NCI-H146 treated with DMSO at 0.1 percent for 48 hours (cell line): Measurements from ENCODE around the gene POM121L2.

ENCODE experiments used
- DNase-seq: peaks from one replicate; lab custom pipeline; 2025; ENCODE audit not compliant: unreplicated experiment; lab: John Stamatoyannopoulos, UW

Gene POM121L2

GRCh38 chr6:27312146-27312949, at the start of gene POM121L2:
Gene POM121L2 (minus strand): TSS chr6:27312273. CDS start chr6:27312170, 103 bp downstream.
- peak; percentile 64 for DNase-seq

- DNase-seq: no peak
These were observed 47.2 kb upstream of the POM121L2 start for GRCh38 chr6:27359231-27359630.

DNA sequence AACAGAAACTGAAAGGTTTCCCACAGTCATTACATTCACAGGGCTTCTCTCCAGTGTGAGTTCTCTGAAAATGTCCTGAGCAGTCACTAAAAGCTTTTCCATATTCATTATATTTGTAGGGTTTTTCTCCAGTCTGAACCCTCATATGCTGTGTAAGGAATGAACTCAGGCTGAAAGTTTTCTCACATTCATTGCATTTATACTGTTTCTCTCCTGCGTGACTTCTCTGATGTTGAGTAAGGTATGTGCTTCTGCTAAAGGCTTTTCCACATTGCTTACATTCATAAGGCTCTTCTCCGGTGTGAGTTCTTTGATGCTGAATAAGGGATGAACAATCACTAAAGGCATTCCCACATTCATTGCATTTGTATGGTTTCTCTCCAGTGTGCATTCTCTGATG, 46.7 kb upstream of the POM121L2 start:
- DNase-seq: no peak

DNA sequence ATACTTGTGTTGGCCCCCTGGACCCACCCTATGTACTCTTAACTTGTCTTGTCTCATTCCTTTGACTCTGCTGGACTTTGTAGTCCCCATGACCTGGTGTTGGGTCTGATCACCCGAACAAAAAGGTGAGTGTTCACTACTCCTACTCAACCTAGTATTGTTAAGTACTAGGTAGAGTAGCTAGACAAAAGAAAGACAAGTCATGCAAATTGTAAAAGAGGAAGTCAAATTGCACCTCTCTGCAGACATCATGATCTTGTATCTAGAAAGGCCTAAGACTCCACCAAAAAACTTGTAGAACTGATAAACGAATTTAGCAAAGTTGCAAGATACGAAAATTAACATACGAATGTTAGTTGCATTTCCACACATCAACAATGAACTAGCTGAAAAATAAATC, 40.8 kb upstream of the POM121L2 start:
- DNase-seq: no peak

- DNase-seq: no peak
These were observed 22.1 kb upstream of the POM121L2 start for GRCh38 chr6:27334141-27334540.

DNA sequence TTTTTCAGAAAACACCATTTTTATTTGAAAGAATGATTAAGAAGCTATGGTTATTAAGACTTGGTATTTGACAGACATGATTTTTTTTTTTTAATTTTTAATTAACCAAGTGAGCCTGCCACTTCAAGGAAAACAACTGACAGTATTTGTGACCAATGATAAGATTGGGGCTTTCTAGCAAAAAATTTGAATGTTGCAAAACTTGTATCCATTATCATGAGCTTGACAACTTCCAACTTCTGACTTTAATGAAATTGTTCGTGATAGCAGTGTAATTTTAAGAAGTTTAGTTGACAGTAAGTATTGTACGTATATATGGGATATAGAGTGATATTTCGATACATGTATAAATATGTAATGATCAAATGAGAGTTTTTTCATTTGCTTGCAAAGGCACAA, 21.6 kb upstream of the POM121L2 start:
- no peak for DNase-seq

DNA sequence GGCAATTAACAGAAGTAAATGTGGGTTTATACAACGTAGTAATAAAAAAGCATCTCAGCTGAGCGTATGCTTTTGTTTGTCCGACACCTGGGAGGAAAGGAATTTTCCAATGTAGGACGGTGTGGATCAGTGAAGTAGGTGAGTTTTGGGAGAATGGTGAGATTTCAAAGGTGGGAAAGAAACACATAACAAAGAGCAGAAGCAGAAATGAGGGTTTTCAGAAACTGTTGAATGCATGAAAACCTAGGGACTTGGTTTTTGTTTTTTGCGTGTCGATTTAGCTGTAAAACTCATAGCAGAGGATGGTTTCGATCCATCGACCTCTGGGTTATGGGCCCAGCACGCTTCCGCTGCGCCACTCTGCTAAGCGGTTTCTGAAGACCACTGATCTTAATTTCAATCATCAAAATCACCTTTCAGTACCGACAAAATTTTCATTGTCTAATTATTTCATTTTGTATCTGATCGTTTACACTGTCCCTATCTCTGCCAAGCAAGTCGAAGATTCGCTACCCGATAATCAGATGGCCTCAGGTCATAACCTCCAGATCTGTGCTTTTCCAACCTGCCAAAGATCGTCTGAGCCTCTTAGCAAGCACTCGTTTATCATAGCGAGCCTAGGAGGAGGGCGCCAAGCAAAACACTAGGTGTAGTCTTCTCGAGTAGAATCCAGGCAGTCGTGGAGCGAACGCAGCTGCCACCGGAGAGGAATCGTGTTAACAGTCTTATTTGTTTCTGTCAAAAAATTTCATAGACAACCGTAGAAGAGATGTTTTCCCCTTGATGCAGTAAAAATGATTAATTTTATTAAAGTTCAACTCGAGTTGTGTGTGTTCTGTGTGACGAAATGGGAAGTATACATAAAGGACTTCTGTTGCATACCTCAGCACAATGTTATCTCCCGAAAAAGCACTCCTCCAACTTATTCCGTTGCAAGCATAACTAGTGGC, 20.9 kb upstream of the POM121L2 start:
- DNase-seq: peak; percentile 54

GRCh38 chr6:27327023-27327738, 15.1 kb upstream of the POM121L2 start:
- no peak for DNase-seq

DNA sequence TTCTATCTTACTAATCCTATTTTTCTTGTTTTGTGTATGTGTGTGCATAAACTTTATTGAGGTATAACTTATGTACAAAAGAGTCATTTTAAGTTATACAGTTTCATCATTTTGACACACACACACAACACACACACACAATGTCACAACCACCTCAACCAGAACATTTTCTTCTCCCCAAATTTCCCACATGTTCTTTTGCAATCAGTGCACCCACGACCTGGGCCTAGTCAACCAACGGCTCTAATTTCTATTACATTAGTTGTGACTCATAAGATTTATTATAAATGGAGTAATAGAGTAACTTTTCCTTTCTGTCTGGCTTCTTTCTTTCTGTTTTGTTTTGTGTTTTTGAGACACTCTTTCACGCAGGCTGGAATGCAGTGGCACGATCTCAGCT, 9.8 kb upstream of the POM121L2 start:
- DNase-seq: no peak

DNA sequence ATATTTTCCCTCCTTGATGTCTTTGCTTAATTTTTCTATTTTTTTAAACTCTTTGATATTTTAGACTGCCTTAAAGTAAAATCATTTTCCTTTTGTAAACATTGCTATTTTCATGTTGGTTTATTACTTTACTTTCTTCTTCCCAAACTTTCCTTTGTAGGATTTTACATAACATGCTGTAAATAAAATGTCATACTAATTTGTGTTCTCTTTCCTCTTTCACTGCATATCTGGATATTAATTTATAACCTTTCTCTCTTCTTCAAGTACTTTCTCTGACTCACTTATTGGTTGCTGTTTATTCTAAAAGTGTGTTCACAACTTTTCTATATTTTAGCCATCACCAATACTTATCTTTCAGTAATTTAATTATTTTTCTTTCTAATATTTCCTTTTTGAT, 9.3 kb upstream of the POM121L2 start:
- DNase-seq: no peak

DNA sequence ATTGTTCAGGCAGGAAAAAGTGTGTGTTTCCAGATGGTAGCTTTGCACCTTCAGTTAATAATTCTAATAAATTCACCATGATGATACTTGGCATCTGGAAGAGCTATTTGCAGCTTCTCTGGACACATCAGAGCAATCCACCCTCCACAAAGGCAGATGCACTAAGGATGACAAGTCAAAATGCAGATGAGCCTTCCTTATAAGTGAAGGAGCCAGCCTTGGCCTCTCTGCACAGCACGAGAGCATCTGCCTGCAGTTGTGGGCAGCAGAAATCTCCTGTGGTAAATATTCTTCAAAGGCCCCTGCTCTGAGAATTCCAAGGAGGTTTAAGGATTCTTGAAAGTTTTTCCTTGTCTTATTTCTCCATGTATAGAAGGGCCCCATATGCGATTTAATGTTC, 6.9 kb upstream of the POM121L2 start:
- DNase-seq: no peak

- no peak for DNase-seq
These were observed 2.0 kb upstream of the POM121L2 start for GRCh38 chr6:27314046-27314445.

- DNase-seq: no peak
These were observed 838 bp upstream of the POM121L2 start for GRCh38 chr6:27312950-27313271.

- DNase-seq: no peak
These were observed 297 bp downstream of the POM121L2 start for GRCh38 chr6:27311806-27312145.

DNA sequence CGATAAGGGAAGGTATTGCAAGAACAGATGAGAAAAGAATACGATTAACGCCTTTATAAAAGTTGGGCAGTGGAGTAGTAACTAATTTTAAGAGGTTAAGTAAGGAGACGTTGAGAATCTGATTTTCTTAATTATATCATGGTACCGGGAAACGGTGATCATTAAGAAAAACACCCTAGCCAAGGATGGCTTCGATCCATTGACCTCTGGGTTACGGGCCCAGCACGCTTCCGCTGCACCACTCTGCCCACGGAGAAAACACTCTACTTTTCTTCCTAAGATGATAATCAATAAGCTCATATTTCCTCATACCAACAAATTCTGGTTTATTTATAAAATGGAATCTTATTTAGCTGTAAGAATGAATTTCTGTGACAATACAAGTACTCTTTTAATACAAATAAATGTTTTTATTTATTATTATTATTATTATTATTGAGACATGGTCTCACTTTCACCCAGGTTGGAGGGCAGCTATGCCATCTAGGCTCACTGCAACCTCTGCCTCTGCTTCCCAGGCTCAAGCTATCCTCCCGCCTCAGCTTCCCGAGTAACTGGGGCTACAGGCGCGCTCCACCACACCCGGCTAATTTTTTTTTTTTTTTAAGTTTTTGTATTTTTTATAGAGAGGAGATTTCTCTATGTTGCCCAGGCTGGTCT, 8.3 kb downstream of the POM121L2 start:
- DNase-seq: no peak

GRCh38 chr6:27297857-27298730, 14.0 kb downstream of the POM121L2 start:
- peak; percentile 19 for DNase-seq

DNA sequence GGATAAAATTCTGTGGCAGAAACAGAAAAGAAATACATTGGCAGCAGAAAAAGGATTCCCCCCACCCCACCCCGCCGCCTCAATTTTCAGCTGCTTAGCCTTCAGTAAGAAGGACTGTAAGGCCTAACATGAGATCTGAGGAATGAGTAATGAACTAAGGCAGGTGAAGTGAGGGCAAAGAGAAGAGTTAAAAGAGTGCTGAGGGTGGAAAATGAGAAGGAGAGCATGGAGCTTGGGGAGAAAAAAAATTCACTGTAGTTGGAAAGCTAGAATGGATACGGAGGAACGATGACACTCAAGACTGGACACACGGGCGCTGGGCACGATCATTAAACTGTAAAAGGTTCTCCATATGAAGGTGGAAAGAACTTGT, 14.6 kb downstream of the POM121L2 start:
- no peak for DNase-seq

- no peak for DNase-seq
These were observed 15.8 kb downstream of the POM121L2 start for GRCh38 chr6:27296106-27296783.

DNA sequence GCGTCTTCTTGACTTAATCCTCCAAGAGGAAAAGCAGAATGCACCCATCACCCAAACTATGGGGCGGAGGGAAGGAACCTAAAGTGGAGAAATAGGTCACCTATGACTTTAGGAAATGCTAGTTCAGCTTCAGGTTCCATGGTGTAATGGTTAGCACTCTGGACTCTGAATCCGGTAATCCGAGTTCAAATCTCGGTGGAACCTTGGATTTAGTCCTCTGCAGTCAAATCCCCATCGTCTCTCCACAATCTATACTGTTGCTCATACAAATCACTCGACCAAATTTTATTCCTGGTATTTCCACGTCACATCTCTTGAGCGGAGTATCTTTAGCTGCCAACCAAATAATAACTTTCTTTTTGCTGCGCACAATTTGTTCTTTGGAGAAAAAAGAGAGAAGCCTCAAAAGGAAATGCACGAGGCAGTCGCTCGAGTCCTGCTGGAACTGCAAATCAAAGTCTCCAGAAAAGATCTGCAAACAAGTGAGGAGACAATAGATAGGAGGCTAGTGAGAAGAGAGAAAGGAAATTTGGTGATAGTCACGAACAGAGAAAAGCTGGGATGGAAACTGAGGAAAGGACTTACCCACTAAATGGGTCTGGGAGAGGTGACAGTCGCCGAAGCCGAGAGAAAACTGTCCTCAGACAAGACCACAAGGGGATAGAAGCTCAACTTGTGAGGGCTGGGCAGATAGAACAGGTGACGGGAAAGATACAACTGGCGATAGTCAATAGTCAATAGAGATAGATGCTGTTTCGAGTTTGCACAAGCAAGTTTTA, 16.6 kb downstream of the POM121L2 start:
- DNase-seq: peak; percentile 7
